ENCODE data around the gene CDC14A.
A peak's percentile ranks its signal among the peaks of the same experiment; 100 is the strongest.

The CDC14A gene

DNA sequence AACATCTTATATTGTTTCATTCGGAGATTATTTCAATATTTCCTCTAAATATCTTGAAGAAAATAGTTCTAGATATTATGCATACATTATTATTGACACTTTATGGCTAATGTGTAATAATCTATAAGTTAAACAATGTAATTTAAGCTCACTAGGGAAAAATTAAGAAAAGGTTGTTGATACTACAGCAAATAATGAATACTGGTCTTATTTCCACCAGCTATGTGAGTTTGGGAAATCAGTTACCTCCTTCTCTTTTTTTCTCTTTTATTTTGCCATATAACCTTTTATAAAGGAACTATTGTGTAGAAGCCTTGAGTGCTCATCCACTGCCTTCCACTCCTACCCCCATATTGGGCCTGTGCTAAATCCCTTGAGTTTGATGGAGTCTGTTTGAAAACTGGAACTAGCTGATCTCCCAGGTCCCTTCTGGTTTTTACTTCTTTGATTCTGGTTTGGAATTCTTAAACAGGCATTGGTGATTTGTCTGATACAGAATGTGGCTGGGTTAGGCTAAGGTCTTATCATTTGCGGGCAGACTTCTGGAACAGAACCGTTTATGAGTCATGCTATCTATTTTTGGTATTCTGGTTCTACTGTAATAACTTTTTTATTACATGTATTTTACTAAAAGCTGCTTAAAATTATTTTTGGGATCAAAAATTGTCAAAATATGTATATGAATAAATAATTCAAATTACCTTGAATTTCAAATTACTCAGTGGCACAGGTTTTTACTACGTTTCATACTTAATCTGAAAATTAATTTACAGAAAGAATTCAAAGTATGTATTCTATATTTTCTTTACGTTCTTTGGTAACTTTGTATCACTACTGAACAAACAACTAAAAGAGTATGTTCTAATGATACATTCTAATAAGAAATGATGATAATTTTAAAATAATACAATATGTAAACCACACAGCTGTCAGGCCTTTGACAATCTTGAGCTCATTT lies 5.0 kb upstream of the CDC14A start:
- no peaks in the 10 kb centered on the region for H3K9me3 ChIP-seq (ENCODE audit: control insufficient read depth, insufficient read depth, low read length)
- H3K9ac ChIP-seq (ENCODE audit: low read depth, low read length): no peak overlapping the region
- 0 out of 2 replicates have a peak, but pooled peaks cover 5% of the 10 kb centered on the region for H3K4me1 ChIP-seq (ENCODE audit: insufficient read depth, low read length)
- no peaks in the 10 kb centered on the region for H3K36me3 ChIP-seq (ENCODE audit: insufficient read depth, low read length)

DNA sequence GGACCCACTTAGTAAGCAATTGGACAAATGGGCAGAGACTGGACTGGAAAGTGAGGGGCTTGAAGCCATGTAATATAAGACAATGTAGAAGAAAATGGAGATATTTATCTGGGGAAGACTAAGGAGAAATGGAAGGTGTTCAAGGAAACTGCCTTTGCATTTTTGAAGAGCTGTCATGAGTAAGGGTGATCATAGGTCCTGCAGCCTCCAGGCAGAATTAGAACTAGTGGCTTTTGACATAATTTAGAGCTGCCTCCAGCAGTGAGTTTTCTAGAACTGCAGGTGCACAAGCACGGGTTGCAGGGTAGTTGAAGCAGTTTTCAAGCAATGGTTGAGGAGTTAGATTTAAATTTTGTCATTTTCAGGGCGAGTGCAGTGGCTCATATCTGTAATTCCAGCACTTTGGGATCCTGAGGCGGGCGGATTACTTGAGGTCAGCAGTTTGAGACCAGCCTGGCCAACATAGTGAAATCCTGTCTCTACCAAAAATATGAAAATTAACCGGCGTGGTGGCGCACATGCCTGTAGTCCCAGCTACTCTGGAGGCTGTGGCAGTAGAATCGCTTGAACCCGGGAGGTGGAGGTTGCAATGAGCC lies 3.7 kb upstream of the CDC14A start:
- Histone ChIP-seq H3K9me3 (ENCODE audit: control insufficient read depth, insufficient read depth, low read length) (no peaks in the 10 kb centered on the region), H3K4me1 (ENCODE audit: insufficient read depth, low read length) (0 out of 2 replicates have a peak, but pooled peaks cover 5% of the 10 kb centered on the region), H3K9ac (ENCODE audit: low read depth, low read length) (no peak overlapping the region), H3K36me3 (ENCODE audit: insufficient read depth, low read length) (no peaks in the 10 kb centered on the region)

- no peaks in the 10 kb centered on the region for H3K36me3 ChIP-seq (ENCODE audit: insufficient read depth, low read length)
- peaks cover under 1% of the 10 kb centered on the region; the same call in 1 of the 2 replicates for H3K4me1 ChIP-seq (ENCODE audit: insufficient read depth, low read length)
- no peak overlapping the region for H3K9ac ChIP-seq (ENCODE audit: low read depth, low read length)
- no peaks in the 10 kb centered on the region for H3K9me3 ChIP-seq (ENCODE audit: control insufficient read depth, insufficient read depth, low read length)
Measured at GRCh38 chr1:100349246-100349645, 3.1 kb upstream of the CDC14A start.

DNA sequence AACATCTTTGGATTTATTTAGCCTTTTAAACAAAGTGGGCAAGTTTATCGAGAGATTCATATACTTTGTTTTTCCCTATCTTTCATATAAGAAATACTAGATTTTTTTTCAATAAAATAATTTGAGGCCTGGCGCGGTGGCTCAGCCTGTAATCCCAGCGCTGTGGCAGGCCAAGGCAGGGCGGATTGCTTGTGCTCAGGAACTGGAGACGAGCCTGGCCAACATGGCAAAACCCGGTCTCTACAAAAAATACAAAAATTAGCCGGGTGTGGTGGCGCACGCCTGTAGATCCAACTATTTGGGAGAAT lies 1.6 kb upstream of the CDC14A start:
- H3K36me3 ChIP-seq (ENCODE audit: insufficient read depth, low read length): no peaks in the 10 kb centered on the region
- H3K9ac ChIP-seq (ENCODE audit: low read depth, low read length): peak overlapping the region; percentile 73
- peaks cover 11% of the 10 kb centered on the region for H3K4me1 ChIP-seq (ENCODE audit: insufficient read depth, low read length)
- H3K9me3 ChIP-seq (ENCODE audit: control insufficient read depth, insufficient read depth, low read length): no peaks in the 10 kb centered on the region

- Histone ChIP-seq H3K4me1 (ENCODE audit: insufficient read depth, low read length) (peaks cover 11% of the 10 kb centered on the region), H3K9ac (ENCODE audit: low read depth, low read length) (peak overlapping the region; percentile 73), H3K36me3 (ENCODE audit: insufficient read depth, low read length) (no peaks in the 10 kb centered on the region), H3K9me3 (ENCODE audit: control insufficient read depth, insufficient read depth, low read length) (no peaks in the 10 kb centered on the region)
Measured at GRCh38 chr1:100351095-100351887, 1.0 kb upstream of the CDC14A start.

GRCh38 chr1:100353071-100353801 lies 930 bp downstream of the CDC14A start:
- Histone ChIP-seq H3K36me3 (ENCODE audit: insufficient read depth, low read length) (no peaks in the 10 kb centered on the region), H3K9ac (ENCODE audit: low read depth, low read length) (peak overlapping the region; percentile 73), H3K9me3 (ENCODE audit: control insufficient read depth, insufficient read depth, low read length) (no peaks in the 10 kb centered on the region), H3K4me1 (ENCODE audit: insufficient read depth, low read length) (peaks cover 11% of the 10 kb centered on the region)

- Histone ChIP-seq H3K9me3 (ENCODE audit: control insufficient read depth, insufficient read depth, low read length) (no peaks in the 10 kb centered on the region), H3K4me1 (ENCODE audit: insufficient read depth, low read length) (peaks cover 11% of the 10 kb centered on the region), H3K36me3 (ENCODE audit: insufficient read depth, low read length) (no peaks in the 10 kb centered on the region), H3K9ac (ENCODE audit: low read depth, low read length) (peak overlapping the region; percentile 73; the same call in 1 of the 2 replicates)
Measured at GRCh38 chr1:100353988-100354387, 1.7 kb downstream of the CDC14A start.

DNA sequence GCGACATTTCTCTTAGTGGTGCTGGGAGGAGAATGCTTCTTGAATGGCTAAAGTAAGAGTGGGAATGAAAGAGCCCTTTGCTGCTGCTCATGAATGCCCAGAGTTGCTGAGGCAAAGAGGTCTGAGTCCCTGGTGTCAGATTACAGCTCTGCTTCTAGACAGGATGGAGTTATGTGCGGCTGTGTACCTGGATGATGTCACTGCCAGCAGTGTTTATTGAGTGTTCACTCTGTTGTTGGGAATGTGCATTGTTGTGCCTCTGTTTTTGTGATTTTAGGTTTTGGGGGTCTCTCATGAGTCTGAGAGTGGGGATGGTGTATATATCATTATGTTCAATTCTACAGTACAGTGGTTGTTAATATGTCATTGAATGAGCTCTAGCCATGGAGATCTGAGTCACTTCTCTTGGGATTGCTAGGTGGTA lies 2.7 kb downstream of the CDC14A start:
- Histone ChIP-seq H3K9me3 (ENCODE audit: control insufficient read depth, insufficient read depth, low read length) (no peaks in the 10 kb centered on the region), H3K9ac (ENCODE audit: low read depth, low read length) (no peak overlapping the region), H3K36me3 (ENCODE audit: insufficient read depth, low read length) (no peaks in the 10 kb centered on the region), H3K4me1 (ENCODE audit: insufficient read depth, low read length) (peaks cover 11% of the 10 kb centered on the region)

DNA sequence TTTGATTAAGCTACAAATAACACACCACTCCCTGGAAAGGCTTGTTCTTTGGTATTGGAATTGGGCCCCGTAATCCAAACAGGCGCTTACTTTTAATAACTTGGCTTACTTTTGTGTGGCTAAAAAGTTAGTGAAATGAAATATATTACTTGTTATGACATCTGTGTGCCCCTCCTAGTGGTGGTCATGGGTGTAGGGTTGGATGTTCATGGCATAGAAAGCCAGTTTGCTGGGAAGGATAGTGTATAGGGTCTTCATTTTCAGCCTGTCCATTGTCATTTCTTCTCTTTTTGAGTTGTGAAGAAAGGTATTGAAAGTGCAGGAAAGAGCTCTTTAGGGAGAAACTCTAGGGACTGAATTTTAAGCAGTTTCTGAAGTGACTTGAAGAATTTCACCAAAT lies 5.9 kb downstream of the CDC14A start:
- Histone ChIP-seq H3K9me3 (ENCODE audit: control insufficient read depth, insufficient read depth, low read length) (no peaks in the 10 kb centered on the region), H3K9ac (ENCODE audit: low read depth, low read length) (no peak overlapping the region)

DNA sequence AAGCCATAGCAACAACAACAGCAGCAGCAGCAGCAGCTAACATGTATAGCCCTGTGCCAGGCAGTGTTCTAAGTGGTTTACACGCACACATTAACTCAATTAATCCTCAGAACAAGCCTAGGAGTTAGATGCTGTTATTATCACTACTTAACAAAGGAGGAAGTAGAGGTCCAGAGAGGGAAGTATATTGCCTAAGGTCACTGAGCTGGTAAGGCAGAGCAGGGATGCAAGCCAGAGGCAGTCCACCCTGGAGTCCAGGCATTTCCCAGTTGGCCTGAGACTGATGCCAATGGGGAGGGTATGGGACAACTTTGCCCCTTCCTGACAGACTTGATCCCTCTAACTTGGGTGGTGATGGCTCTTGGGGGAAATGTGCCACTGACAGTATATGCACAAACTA lies 6.8 kb downstream of the CDC14A start:
- no peak overlapping the region for H3K9ac ChIP-seq (ENCODE audit: low read depth, low read length)
- peaks cover 21% of the 10 kb centered on the region for H3K4me1 ChIP-seq (ENCODE audit: insufficient read depth, low read length)
- no peaks in the 10 kb centered on the region for H3K36me3 ChIP-seq (ENCODE audit: insufficient read depth, low read length)
- no peaks in the 10 kb centered on the region for H3K9me3 ChIP-seq (ENCODE audit: control insufficient read depth, insufficient read depth, low read length)

More for the DNA sequence above, 5.9 kb downstream of the CDC14A start:
- Histone ChIP-seq H3K4me1 (ENCODE audit: insufficient read depth, low read length) (peaks cover 21% of the 10 kb centered on the region), H3K36me3 (ENCODE audit: insufficient read depth, low read length) (no peaks in the 10 kb centered on the region)

GRCh38 chr1:100360790-100361510 lies 8.6 kb downstream of the CDC14A start:
- H3K9me3 ChIP-seq (ENCODE audit: control insufficient read depth, insufficient read depth, low read length): no peaks in the 10 kb centered on the region
- no peaks in the 10 kb centered on the region; the same call in 1 of the 2 replicates for H3K36me3 ChIP-seq (ENCODE audit: insufficient read depth, low read length)
- peaks cover 10% of the 10 kb centered on the region; the same call in 1 of the 2 replicates for H3K4me1 ChIP-seq (ENCODE audit: insufficient read depth, low read length)
- H3K9ac ChIP-seq (ENCODE audit: low read depth, low read length): no peak overlapping the region

DNA sequence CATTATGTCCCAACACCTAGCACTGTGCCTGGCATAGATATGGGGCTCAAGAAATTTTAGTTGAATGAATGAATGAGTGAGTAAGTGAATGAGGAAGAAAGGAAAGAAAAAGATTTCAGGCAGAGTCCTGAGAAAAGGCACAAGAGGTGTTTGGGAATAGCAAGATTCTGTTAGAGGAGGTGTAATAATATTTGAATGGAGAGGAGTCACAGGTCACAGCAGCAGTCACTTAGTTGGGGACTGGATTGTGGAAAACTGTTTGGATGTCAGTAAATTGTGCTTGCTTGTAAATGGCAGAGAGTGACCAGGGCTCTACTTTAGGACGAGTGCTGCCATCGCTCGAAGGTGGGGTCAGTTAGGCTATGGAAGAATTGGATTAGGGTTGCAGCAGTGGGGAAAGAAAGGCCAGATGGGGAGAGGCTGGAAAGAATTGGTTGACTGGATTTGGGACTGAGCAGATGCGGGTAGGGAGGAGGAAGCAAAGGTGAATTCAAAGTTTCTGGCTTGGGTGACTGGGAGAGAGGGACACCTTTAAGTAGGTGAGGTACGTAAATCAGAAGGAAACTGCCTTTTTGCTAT lies 9.3 kb downstream of the CDC14A start:
- H3K9me3 ChIP-seq (ENCODE audit: control insufficient read depth, insufficient read depth, low read length): no peaks in the 10 kb centered on the region

More for the DNA sequence above, 9.3 kb downstream of the CDC14A start:
- H3K4me1 ChIP-seq (ENCODE audit: insufficient read depth, low read length): peaks cover 10% of the 10 kb centered on the region; the same call in 1 of the 2 replicates
- H3K36me3 ChIP-seq (ENCODE audit: insufficient read depth, low read length): no peaks in the 10 kb centered on the region; the same call in 1 of the 2 replicates
- H3K9ac ChIP-seq (ENCODE audit: low read depth, low read length): no peak overlapping the region

Data from ES-I3 (cell line).